Dermis blood vessel endothelial cell (primary cell): Measurements from ENCODE around the gene GFOD2. TPM values are rescaled to one million over a fixed set of nuclear protein-coding genes. Genes with fewer than 3 reads are reported as not detected.

Experiments used
- DNase-seq: peaks from one replicate; pipeline ENCODE4 v3.0.0; 2010
- total RNA-seq: library from RNA; depleted of rRNA; stranded (reverse); fragments of >200 nt; gene quantifications from 2 replicates; pipeline ENCODE4 v1.2.3, GENCODE V29; 2014

GFOD2 gene
- total RNA-seq, 1 donor from 2014 or later = 69.8 TPM

DNA sequence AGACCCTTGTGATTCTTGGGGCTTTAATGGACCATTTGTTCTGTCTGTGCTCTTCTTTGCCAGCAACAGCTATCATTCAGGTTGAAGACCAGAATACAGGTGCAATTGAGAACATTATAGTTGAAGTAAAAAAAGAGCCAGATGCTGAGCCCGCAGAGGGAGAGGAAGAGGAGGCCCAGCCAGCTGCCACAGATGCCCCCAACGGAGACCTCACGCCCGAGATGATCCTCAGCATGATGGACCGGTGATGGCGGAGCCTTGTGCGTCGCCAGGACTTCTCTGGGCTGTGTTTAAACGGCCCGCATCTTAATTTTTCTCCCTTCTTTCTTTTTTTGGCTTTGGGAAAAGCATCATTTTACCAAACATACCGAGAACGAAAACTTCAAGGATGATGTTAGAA lies 81.5 kb downstream of the GFOD2 start:
- DNase-seq = no peak

DNA sequence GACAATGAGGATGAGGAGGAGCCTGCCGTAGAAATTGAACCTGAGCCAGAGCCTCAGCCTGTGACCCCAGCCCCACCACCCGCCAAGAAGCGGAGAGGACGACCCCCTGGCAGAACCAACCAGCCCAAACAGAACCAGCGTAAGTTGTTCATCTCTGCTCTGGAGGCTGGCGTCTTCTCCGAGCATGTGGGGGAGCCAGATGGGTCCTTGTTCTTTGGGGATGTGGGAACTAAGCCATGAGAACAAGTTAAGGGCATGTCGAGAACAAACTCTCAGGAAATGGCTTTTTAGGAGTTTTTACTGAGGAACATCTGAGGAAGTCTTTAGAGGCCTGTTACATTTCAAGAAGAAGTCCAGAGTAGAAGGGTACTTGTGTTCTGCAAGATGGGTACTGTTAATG lies 82.4 kb downstream of the GFOD2 start:
- DNase-seq = no peak

DNA sequence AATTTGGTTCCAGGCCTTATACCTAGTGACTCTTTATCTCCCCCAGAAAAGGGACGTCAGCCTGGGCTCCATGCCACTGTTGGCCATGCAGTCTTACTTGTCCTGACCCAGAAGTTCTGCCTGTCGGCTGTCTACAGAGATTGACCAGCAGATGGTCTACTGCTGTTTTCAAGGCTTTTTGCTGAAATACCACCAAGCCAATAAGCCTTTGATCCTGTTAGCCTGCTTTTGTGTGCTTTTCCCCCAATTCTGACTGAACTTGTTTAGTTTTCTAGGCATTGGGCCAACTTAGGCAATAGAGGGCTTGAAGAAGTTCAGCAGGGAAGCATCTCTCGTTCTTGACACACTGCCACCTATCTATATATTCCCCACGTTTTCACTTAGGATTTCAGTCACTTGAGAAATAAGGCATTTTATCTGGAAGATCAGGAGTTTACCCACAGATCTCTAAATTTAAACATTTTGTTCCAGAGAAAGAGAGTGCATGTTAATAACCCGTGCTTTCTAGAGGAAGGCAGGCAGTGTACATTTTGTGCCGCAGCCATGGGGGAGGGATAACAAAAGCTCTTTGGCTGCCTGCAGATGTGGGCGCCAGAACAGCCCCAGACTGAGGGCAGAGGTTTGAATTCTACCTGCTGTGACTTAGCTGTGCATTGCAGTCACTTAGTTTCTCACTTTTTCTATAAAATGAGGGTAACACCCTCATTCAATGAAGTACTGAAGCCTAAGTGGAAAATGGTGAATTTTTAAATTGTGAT lies 86.5 kb downstream of the GFOD2 start:
- no peak for DNase-seq

DNA sequence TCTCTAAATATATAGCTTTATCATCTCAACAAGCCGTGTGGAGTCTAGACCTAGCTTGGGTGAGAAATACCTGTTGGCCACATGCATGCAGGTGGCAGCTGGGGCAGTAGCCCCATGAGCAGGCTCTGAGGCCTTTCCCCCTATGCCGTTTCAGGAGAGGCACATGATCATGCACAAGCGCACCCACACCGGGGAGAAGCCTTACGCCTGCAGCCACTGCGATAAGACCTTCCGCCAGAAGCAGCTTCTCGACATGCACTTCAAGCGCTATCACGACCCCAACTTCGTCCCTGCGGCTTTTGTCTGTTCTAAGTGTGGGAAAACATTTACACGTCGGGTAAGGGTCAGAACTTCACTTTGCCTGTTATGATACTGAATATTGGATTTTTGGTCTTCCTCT lies 90.9 kb downstream of the GFOD2 start:
- DNase-seq = no peak

Other genes starting within 250 kb of the GFOD2 start
- 134 and 155 TPM in 2 replicates for gene ATP6V0D1, start 238.2 kb downstream of the GFOD2 start, total RNA-seq
- not detected in 2 replicates for gene AGRP, start 235.8 kb downstream of the GFOD2 start, total RNA-seq
- 74.9 and 149 TPM in 2 replicates for gene RIPOR1, start 190.5 kb downstream of the GFOD2 start, total RNA-seq
- gene CTCF, start 156.8 kb downstream of the GFOD2 start, total RNA-seq = 30.3 and 36.3 TPM in 2 replicates
- gene CARMIL2, start 74.2 kb downstream of the GFOD2 start, total RNA-seq = 0.56 and 0.85 TPM in 2 replicates
- gene ACD, start 59.1 kb downstream of the GFOD2 start, total RNA-seq = 14.5 and 17.8 TPM in 2 replicates
- 6.3 and 7.0 TPM in 2 replicates for gene PARD6A, start 58.4 kb downstream of the GFOD2 start, total RNA-seq
- gene ENKD1, start 52.6 kb downstream of the GFOD2 start, total RNA-seq = 18.1 and 20.1 TPM in 2 replicates
- gene C16orf86, start 52.5 kb downstream of the GFOD2 start, total RNA-seq = 3.7 and 3.9 TPM in 2 replicates
- gene RANBP10, start 87.2 kb upstream of the GFOD2 start, total RNA-seq = 8.2 and 13.5 TPM in 2 replicates
- 0.47 and 0.85 TPM in 2 replicates for gene TSNAXIP1, start 87.6 kb upstream of the GFOD2 start, total RNA-seq
- gene THAP11, start 123.0 kb upstream of the GFOD2 start, total RNA-seq = 62.3 and 64.0 TPM in 2 replicates
- gene NUTF2, start 127.6 kb upstream of the GFOD2 start, total RNA-seq = 176 and 260 TPM in 2 replicates
- gene CENPT, start 128.4 kb upstream of the GFOD2 start, total RNA-seq = 21.7 and 30.0 TPM in 2 replicates
- 58.2 and 85.1 TPM in 2 replicates for gene EDC4, start 153.7 kb upstream of the GFOD2 start, total RNA-seq
- gene NRN1L, start 165.6 kb upstream of the GFOD2 start, total RNA-seq = 0.14 and 0.51 TPM in 2 replicates
- 24.7 and 30.8 TPM in 2 replicates for gene PSKH1, start 173.9 kb upstream of the GFOD2 start, total RNA-seq
- gene CTRL, start 212.5 kb upstream of the GFOD2 start, total RNA-seq = 0.17 and 0.88 TPM in 2 replicates
- gene PSMB10, start 217.5 kb upstream of the GFOD2 start, total RNA-seq = 46.8 and 95.8 TPM in 2 replicates
- gene LCAT, start 224.8 kb upstream of the GFOD2 start, total RNA-seq = 3.3 and 6.5 TPM in 2 replicates
- gene SLC12A4, start 249.3 kb upstream of the GFOD2 start, total RNA-seq = 68.9 and 94.1 TPM in 2 replicates